Left kidney (tissue), 2 donors: ENCODE results near the gene ULK3. TPM values are rescaled to one million over a fixed set of nuclear protein-coding genes. Genes with fewer than 3 reads are reported as not detected.

Source experiments
- DNase-seq: peaks from one replicate; pipeline ENCODE4 v3.0.0-alpha.2; 2013
- polyA plus RNA-seq: library from polyadenylated mRNA; unstranded; fragments of 120-200 nt; gene quantifications from one replicate; pipeline ENCODE4 v1.2.1, GENCODE V29; 2013; ENCODE audit not compliant: insufficient read length

The ULK3 gene
- polyA plus RNA-seq, 1 donor, result 32.5 TPM

- DNase-seq, result no peak
These were observed 26.4 kb upstream of the ULK3 start for GRCh38 chr15:74869372-74869725.

GRCh38 chr15:74868059-74868458 lies 25.1 kb upstream of the ULK3 start:
- DNase-seq, result no peak

GRCh38 chr15:74867466-74868038 lies 24.6 kb upstream of the ULK3 start:
- DNase-seq, result no peak

- no peak for DNase-seq
These were observed 23.1 kb upstream of the ULK3 start for GRCh38 chr15:74866090-74866489.

GRCh38 chr15:74865316-74865715 lies 22.4 kb upstream of the ULK3 start:
- no peak for DNase-seq

GRCh38 chr15:74864296-74864695 lies 21.3 kb upstream of the ULK3 start:
- no peak for DNase-seq

- DNase-seq, result no peak
These were observed 20.5 kb upstream of the ULK3 start for GRCh38 chr15:74863239-74864056.

- no peak for DNase-seq
These were observed 15.4 kb upstream of the ULK3 start for GRCh38 chr15:74858369-74858740.

GRCh38 chr15:74857671-74858368 lies 14.9 kb upstream of the ULK3 start:
- DNase-seq, result no peak

- no peak for DNase-seq
These were observed 14.2 kb upstream of the ULK3 start for GRCh38 chr15:74857082-74857655.

GRCh38 chr15:74856537-74856936 lies 13.6 kb upstream of the ULK3 start:
- no peak for DNase-seq

- DNase-seq, result no peak
These were observed 12.9 kb upstream of the ULK3 start for GRCh38 chr15:74855857-74856256.

GRCh38 chr15:74854453-74855022 lies 11.6 kb upstream of the ULK3 start:
- no peak for DNase-seq

GRCh38 chr15:74851960-74852359 lies 9.0 kb upstream of the ULK3 start:
- no peak for DNase-seq

GRCh38 chr15:74850393-74850792 lies 7.4 kb upstream of the ULK3 start:
- no peak for DNase-seq

GRCh38 chr15:74847432-74847831 lies 4.5 kb upstream of the ULK3 start:
- no peak for DNase-seq

GRCh38 chr15:74845581-74845980 lies 2.6 kb upstream of the ULK3 start:
- DNase-seq, result no peak

GRCh38 chr15:74845208-74845568 lies 2.2 kb upstream of the ULK3 start:
- DNase-seq, result no peak

- no peak for DNase-seq
These were observed 1.6 kb upstream of the ULK3 start for GRCh38 chr15:74844319-74845207.

- no peak for DNase-seq
These were observed 939 bp upstream of the ULK3 start for GRCh38 chr15:74843891-74844299.

- no peak for DNase-seq
These were observed 481 bp upstream of the ULK3 start for GRCh38 chr15:74843445-74843828.

GRCh38 chr15:74841891-74842373 lies 1.0 kb downstream of the ULK3 start:
- no peak for DNase-seq
